Activated B cell treated with CpG ODN at 0.5 μM for 24 hours (primary cell): Measurements from ENCODE around the gene PCNT. TPM values are rescaled to one million over a fixed set of nuclear protein-coding genes. Genes with fewer than 3 reads are reported as not detected.

ENCODE experiments used
- ATAC-seq: fragments of 200-7000 bp; cut with Tn5 transposase; one replicate; pipeline ENCODE4 v1.10.0; 2021; ENCODE audit warnings: low read depth, mild to moderate bottlenecking, moderate library complexity
- CTCF ChIA-PET: fragments of 350-600 bp; sonication (Branson Sonifier 250); formaldehyde crosslinking; loops from one replicate; lab custom pipeline; 2021; ENCODE audit warnings: antibody characterized with exemption; lab: Charles Lee
- POLR2A ChIA-PET: fragments of 350-600 bp; sonication (Branson Sonifier 250); formaldehyde crosslinking; loops from one replicate; lab custom pipeline; 2021; ENCODE audit warnings: antibody characterized with exemption; lab: Charles Lee
- DNase-seq: peaks from one replicate; pipeline ENCODE4 v3.0.0; 2022
- H3K27ac Mint-ChIP-seq: one replicate; pipeline ENCODE4 v1.8.0; 2020; ENCODE audit warnings: mixed read lengths
- H3K27me3 Mint-ChIP-seq: one replicate; pipeline ENCODE4 v1.8.0; 2021; ENCODE audit warnings: mixed read lengths
- H3K36me3 Mint-ChIP-seq: one replicate; pipeline ENCODE4 v1.8.0; 2021; ENCODE audit warnings: low read depth, mixed read lengths
- H3K4me1 Mint-ChIP-seq: one replicate; pipeline ENCODE4 v1.8.0; 2021; ENCODE audit warnings: mixed read lengths
- H3K4me3 Mint-ChIP-seq: one replicate; pipeline ENCODE4 v1.8.0; 2020; ENCODE audit warnings: mild to moderate bottlenecking, mixed read lengths
- H3K9me3 Mint-ChIP-seq: one replicate; pipeline ENCODE4 v1.8.0; 2020; ENCODE audit warnings: mixed read lengths
- intact Hi-C: fragments of 100-400 bp; cut with micrococcal nuclease; formaldehyde crosslinking; loops from one replicate; pipeline ENCODE4 v1.15.1; 2024
- total RNA-seq: library from RNA; stranded (reverse); gene quantifications from 2 replicates; pipeline ENCODE4 v1.2.3, GENCODE V29; 2022
- TF ChIP-seq, protein P1 (sequence below): fragments of 200-600 bp; IDR thresholded peaks from one replicate; pipeline ENCODE4 v1.8.0; 2022; ENCODE audit warnings: antibody characterized with exemption, mild to moderate bottlenecking

Gene PCNT
- total RNA-seq, 1 donor from 2014 or later, result 39.7 TPM

DNA sequence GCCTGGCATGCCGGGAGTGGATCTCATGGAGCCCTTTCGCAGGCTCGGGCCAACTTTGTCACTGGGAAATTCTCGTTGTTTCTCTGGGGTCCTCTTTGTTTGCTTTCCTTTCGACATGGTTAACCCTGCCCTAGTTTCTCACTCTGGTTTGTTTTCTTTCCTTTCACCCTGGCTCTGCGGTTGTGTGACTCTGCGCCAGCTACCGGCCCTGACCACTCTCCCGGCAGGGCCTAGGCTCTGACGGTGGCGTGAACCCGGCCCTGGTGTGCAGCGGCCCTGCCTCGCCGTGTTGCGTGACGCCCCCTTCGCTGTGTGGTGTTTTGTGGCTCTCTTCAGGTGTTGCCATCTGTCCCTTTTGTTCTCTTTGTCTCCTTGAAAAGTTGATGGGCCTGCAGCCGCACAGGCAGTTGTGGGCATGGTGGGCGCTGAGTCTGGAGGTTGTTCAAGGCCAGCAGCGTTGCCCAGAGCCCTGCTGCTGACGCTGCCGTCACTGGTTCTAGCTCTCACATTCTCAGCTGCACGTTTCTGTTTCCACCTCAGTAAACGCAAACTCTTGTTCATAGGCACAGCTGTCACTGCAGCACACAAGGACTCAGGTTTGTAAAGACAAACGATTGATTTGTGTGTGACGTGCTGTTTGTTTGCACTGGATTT is 70.1 kb downstream of the PCNT start:
- no peak overlapping the region for H3K4me3 Mint-ChIP-seq
- no peaks in the 10 kb centered on the region for H3K9me3 Mint-ChIP-seq
- CTCF ChIA-PET, result no interaction called here
- no peak overlapping the region for H3K27ac Mint-ChIP-seq
- H3K4me1 Mint-ChIP-seq, result no peaks in the 10 kb centered on the region
- no peak for ATAC-seq
- no peak for DNase-seq
- peaks cover 70% of the 10 kb centered on the region for H3K36me3 Mint-ChIP-seq
- TF ChIP-seq, protein P1, sequence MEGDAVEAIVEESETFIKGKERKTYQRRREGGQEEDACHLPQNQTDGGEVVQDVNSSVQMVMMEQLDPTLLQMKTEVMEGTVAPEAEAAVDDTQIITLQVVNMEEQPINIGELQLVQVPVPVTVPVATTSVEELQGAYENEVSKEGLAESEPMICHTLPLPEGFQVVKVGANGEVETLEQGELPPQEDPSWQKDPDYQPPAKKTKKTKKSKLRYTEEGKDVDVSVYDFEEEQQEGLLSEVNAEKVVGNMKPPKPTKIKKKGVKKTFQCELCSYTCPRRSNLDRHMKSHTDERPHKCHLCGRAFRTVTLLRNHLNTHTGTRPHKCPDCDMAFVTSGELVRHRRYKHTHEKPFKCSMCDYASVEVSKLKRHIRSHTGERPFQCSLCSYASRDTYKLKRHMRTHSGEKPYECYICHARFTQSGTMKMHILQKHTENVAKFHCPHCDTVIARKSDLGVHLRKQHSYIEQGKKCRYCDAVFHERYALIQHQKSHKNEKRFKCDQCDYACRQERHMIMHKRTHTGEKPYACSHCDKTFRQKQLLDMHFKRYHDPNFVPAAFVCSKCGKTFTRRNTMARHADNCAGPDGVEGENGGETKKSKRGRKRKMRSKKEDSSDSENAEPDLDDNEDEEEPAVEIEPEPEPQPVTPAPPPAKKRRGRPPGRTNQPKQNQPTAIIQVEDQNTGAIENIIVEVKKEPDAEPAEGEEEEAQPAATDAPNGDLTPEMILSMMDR, result no peak
- intact Hi-C loops, result no loop called here
- POLR2A ChIA-PET, result no interaction called here
- H3K27me3 Mint-ChIP-seq, result no peaks in the 10 kb centered on the region

DNA sequence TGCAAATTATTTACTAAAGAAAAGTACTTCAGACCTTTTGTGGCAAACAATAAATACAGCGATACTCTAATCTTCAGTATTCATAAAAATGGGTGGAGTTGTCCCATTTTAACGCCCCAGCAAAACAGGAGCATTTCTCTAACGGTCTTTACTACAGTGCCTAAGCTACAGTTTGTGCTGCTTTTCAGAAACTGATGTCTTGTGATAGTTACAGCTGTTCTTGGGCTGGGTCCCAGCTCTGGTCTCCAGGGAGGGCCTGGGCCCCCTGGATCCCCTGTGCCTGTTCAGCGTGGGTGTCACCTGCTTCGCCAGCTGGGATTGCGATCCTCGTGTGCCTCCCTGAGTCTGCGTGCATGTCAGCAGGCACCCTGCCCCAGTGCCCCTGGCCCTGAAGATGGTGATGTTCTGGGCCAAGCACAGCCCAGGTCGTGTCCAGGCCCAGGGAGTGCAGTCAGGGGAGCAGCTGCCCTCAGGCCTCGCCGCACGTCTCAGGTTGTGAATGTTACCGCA is 70.7 kb downstream of the PCNT start:
- Mint-ChIP-seq H3K4me3 (no peak overlapping the region), H3K36me3 (peaks cover 70% of the 10 kb centered on the region)

DNA sequence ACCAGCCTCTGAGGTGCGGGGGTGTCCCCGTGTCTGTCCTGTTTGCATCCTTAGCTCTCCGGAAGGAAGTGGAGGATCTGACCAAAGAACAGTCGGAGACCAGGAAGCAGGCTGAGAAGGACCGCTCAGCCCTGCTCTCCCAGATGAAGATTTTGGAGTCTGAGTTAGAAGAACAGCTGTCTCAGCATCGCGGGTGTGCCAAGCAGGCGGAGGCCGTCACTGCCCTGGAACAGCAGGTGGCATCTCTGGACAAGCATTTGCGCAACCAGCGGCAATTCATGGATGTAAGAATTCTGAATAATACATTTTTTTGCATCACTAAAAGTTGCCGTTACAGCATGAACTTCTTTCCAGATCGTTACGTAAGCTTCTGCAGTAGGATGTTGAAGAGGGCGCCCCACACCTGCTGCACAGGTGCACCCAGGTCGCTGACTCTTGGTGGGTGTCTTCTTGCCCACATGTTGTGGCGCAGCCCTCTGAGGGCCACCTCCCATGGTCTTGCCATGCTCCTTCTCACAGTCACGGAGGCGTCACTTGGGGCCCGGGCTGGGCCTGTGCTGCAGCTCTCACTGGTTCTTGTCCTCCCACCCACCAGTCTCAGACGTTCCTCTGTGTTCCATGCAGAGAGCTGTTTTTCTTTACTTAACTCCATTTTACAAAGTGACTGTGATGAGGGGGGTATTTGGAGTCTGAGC is 73.4 kb downstream of the PCNT start:
- H3K27ac Mint-ChIP-seq, result no peak overlapping the region
- H3K27me3 Mint-ChIP-seq, result no peaks in the 10 kb centered on the region
- no peak overlapping the region for H3K4me3 Mint-ChIP-seq
- ATAC-seq (no peak), DNase-seq (no peak)
- intact Hi-C loops, result no loop called here
- ChIA-PET POLR2A (no interaction called here), CTCF (no interaction called here)
- TF ChIP-seq, protein P1, result no peak
- H3K36me3 Mint-ChIP-seq, result peaks cover 73% of the 10 kb centered on the region
- H3K9me3 Mint-ChIP-seq, result no peaks in the 10 kb centered on the region
- H3K4me1 Mint-ChIP-seq, result no peaks in the 10 kb centered on the region

More for the DNA sequence above, 70.7 kb downstream of the PCNT start:
- DNase-seq (no peak), ATAC-seq (no peak)
- Mint-ChIP-seq H3K27me3 (no peaks in the 10 kb centered on the region), H3K9me3 (no peaks in the 10 kb centered on the region), H3K4me1 (no peaks in the 10 kb centered on the region), H3K27ac (no peak overlapping the region)
- TF ChIP-seq, protein P1, result no peak
- POLR2A ChIA-PET, result no interaction called here
- intact Hi-C loops, result no loop called here
- CTCF ChIA-PET, result no interaction called here

DNA sequence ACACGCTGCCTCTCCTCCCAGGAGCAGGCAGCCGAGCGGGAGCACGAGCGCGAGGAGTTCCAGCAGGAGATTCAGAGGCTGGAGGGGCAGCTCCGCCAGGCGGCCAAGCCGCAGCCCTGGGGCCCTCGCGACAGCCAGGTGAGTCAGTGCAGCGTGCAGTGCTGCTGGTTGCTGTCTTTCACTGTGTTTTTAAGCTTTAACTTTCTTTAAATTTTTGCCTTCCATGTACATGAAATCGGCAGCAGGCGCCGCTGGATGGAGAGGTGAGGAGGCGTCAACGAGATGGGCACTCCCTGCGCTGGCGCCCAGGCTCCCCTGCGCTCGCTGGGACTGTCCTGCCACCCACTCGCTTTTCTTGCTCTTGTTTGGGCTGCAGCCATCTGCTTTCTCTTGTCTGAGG is 74.0 kb downstream of the PCNT start:
- DNase-seq, result no peak
- Mint-ChIP-seq H3K36me3 (peaks cover 72% of the 10 kb centered on the region), H3K4me3 (no peak overlapping the region), H3K4me1 (no peaks in the 10 kb centered on the region), H3K27me3 (no peaks in the 10 kb centered on the region), H3K9me3 (peaks cover 1% of the 10 kb centered on the region), H3K27ac (no peak overlapping the region)
- ChIA-PET CTCF (no interaction called here), POLR2A (no interaction called here)
- no peak for ATAC-seq
- TF ChIP-seq, protein P1, result no peak
- intact Hi-C loops, result no loop called here

DNA sequence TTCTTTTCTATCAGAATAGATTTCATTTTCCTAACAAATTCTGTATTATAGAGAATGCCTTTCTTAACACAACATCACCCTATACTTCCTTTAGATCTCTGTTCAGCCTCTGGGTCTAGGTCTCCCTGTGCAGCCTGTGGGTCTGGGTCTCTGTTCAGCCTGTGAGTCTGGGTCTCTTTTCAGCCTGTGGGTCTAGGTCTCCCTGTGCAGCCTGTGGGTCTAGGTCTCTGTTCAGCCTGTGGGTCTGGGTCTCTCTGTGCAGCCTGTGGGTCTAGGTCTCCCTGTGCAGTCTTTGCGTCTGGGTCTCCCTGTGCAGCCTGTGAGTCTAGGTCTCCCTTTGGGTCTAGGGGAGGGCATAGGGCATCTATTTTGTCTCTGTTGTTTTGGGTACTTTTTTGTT is 75.2 kb downstream of the PCNT start:
- no peak for DNase-seq
- H3K27me3 Mint-ChIP-seq, result no peaks in the 10 kb centered on the region

More for the DNA sequence above, 75.2 kb downstream of the PCNT start:
- Mint-ChIP-seq H3K9me3 (peaks cover 2% of the 10 kb centered on the region), H3K4me3 (no peak overlapping the region), H3K4me1 (no peaks in the 10 kb centered on the region), H3K36me3 (peaks cover 69% of the 10 kb centered on the region), H3K27ac (no peak overlapping the region)
- ATAC-seq, result no peak
- ChIA-PET POLR2A (no interaction called here), CTCF (interaction anchor here (1.0 kb wide), 1 partner anchor 256 kb away, joined by 3 read pairs; no protein-coding TSS in a partner anchor)
- TF ChIP-seq, protein P1, result no peak
- intact Hi-C loops, result no loop called here
